GM19328 (cell line): ENCODE results near the gene LMF1.

Source experiments
- ATAC-seq: cut with Tn5 transposase; IDR thresholded peaks from one replicate; pipeline ENCODE4 v1.9.1; 2021; ENCODE audit warnings: mild to moderate bottlenecking, moderate library complexity; ENCODE audit not compliant: unreplicated experiment

The LMF1 gene

GRCh38 chr16:986411-986810 lies 15.6 kb upstream of the LMF1 start:
- ATAC-seq: no peak

DNA sequence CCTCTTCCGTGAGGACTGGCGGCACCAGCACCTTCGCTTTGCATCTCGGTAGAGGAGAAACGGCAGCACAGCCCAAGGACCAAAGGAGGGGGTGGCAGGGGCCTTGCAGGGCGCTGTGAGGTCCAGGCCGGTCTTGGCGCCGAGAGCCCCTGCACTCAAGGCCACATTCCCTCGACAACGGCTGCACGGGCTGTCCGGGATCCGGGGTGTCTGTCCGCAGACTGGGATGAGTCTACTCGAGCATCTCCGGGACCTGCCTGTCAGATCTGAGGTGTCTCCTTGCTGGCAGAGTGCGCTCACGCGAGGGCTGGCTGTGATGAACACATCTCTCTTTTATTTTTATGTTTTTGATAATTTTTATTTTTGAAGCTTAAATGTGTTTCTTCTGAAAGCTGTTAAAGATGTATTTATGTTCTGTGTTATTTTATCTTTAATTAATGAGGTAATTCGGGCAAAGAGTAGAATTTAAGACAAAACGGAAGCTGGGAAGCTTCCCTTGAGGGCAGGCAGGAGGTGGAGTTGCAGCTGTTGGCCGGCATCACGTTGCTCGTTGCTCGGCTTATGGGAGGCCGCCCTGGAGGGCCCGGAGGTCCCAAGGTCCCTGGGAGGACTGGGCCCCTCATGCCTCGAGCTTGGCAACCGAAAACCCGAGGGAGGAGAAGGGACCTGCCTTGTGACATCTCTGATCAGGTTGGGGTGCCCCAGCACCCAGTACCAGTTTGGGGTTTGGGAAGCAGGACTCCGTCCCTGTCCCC lies 15.0 kb upstream of the LMF1 start:
- no peak for ATAC-seq

DNA sequence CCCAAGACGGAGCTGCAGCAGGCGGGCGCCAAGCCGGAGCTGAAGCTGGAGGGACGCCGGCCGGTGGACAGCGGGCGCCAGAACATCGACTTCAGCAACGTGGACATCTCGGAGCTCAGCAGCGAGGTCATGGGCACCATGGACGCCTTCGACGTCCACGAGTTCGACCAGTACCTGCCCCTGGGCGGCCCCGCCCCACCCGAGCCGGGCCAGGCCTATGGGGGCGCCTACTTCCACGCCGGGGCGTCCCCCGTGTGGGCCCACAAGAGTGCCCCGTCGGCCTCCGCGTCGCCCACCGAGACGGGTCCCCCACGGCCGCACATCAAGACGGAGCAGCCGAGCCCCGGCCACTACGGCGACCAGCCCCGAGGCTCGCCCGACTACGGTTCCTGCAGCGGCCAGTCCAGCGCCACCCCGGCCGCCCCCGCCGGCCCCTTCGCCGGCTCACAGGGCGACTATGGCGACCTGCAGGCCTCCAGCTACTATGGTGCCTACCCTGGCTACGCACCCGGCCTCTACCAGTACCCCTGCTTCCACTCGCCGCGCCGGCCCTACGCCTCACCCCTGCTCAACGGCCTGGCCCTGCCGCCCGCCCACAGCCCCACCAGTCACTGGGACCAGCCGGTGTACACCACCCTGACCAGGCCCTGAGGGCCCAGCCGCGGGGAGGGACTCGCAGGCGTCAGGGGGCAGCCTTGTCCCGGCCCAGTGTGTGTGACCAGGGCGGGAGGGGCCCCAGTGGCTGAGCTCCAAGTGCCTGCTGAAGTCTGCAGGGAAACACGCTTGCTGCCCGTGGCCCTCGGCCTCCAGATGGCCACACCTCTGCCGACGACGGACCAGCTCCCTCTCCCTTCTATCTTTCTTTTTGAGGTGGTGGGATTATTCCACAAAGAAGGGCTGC lies 14.2 kb upstream of the LMF1 start:
- no peak for ATAC-seq

- no peak for ATAC-seq
Measured at GRCh38 chr16:984121-984694, 13.4 kb upstream of the LMF1 start.

GRCh38 chr16:983044-984030 lies 12.6 kb upstream of the LMF1 start:
- ATAC-seq: no peak

DNA sequence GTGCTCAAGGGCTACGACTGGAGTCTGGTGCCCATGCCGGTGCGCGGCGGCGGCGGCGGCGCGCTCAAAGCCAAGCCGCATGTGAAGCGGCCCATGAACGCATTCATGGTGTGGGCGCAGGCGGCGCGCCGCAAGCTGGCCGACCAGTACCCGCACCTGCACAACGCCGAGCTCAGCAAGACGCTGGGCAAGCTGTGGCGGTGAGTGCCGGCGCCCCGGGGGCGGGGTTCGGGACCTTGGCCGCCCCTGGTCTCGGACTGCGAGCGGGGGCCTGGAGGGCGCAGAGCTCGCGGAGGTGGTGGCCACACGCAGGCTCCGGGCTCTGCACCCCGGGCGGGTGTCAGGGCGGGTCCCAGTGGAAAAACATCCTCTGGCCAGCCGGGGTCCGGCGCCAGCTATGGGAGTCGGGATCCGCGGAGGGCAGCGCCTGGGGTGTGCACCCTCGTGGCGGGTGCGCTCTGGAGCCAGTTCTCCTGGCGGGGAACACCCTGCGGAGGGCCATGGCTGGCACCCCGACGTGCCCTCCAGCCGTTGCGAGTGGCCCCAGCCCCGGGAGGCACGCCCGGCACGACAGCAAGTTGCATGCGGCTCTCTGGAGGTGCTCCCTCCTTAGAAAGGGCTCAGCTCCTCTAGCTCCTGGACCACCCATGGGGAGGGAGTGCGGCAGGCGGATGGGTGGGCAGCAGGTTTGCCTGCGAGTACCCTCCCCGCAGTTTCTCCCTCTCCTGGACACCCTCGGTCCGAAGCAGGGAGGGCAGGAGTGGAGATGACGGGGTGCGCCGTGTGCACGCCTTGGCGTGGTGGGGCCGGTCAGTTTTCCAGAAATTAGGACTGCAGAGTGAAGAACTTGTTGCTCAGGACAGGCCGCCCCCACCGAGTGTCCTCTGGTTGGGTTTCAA lies 11.6 kb upstream of the LMF1 start:
- ATAC-seq: no peak

DNA sequence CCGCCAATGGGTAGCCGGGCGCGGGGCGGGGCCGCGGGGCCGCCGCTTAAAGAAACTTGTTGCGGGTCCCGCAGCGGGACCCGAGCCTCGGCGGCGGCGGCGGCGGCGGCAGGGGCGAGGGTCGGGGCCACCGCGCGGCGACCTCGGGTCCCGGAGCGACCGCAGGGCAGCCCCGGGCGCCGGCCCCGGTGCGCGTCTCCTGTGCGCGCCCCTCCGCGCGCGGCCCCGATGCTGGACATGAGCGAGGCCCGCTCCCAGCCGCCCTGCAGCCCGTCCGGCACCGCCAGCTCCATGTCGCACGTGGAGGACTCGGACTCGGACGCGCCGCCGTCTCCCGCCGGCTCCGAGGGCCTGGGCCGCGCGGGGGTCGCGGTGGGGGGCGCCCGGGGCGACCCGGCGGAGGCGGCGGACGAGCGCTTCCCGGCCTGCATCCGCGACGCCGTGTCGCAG lies 10.9 kb upstream of the LMF1 start, which contains the start of gene SOX8:
Gene SOX8, plus strand, starts transcription at position 76 of the 450 bp plus-strand sequence. Its CDS starts 153 bp downstream, at position 229.
- ATAC-seq: no peak

GRCh38 chr16:980595-980854 lies 9.7 kb upstream of the LMF1 start:
- no peak for ATAC-seq

DNA sequence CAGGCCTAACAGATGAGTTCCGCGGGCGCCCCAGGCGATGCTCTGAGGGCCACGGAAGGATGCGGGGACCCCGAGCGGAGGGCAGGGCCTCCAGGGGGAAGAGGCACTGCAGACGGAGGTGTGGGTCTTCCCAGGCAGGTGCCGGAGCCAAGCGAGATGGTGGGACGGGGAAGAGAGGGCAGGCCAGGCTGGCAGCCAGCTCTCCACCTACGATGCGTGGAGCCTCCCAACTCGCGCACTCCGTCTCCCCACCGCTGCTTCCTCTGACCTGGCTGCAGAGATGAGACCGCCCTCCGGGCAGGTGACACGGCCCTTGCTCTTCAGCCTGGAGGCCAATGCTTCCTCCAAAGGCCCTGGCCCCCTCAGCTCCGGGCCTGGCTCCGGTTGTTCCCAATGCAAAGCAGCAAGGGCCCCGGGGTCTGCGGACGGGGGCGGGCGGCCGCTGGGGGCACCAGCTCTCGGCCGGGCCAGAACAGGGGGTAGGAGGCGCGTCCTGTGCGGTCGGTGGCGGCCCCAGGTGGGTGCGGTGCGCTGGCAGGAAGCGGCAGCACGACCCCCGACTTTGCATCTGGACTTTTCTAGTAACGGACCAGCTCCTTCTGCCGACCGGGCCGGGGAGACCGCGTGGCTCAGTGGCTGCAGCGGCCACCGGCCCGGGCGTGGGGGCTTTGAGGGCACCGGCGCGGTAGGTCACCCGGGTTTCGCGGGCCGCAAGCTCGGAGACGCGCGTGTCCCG lies 9.2 kb upstream of the LMF1 start:
- no peak for ATAC-seq

DNA sequence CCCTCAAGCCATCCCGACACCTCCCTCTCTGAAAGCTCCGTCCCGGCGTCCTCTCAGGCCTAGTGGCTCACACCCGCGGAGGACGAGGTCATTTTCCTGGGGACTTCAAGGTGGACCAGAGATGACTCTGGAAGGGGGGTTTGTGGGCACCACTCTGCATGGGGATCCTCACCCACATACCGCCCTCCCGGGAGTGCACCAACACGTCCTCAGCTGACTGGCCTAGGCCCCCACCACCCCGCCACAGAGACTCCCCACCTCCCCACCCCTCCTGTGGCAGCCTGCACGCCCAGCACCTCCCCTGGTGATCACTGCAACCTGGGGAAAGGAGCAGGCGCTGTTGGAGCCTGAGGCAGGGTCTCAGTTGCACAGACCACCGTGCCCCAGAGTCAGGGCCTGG lies 8.4 kb upstream of the LMF1 start:
- no peak for ATAC-seq

GRCh38 chr16:978403-978802 lies 7.6 kb upstream of the LMF1 start:
- ATAC-seq: no peak

- ATAC-seq: no peak
Measured at GRCh38 chr16:977896-978295, 7.1 kb upstream of the LMF1 start.

DNA sequence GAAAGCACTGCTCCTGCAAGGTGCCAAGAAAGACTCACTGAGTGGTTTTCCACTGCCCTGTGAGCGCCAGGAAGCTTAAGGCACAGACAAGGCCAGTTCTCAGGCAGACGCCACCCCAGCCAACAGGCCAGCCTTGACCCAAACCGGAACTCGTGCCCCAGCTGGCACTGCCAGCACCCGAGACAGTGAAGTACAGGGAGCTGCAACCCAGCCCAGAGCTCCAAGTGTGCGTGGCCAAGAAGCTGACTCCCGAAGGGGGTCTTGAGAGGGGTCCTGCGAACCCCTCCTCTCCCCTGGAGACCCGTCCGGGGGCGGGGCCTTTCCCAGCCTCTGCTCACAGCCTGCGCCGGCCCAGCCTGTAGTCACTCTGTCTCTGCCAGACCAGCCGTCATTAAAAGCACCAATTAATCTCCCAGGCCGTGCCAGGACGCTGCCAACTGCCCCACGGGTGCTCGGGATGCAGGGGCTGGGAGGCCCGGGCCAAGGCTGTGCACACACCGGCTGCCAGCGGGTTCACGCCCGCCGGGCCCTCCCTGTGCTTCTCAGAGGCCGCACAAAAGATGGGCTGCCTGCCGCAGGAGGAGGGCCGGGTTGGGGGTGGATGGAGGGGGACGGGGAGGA lies 6.4 kb upstream of the LMF1 start:
- ATAC-seq: no peak

GRCh38 chr16:976389-976931 lies 5.7 kb upstream of the LMF1 start:
- ATAC-seq: no peak

DNA sequence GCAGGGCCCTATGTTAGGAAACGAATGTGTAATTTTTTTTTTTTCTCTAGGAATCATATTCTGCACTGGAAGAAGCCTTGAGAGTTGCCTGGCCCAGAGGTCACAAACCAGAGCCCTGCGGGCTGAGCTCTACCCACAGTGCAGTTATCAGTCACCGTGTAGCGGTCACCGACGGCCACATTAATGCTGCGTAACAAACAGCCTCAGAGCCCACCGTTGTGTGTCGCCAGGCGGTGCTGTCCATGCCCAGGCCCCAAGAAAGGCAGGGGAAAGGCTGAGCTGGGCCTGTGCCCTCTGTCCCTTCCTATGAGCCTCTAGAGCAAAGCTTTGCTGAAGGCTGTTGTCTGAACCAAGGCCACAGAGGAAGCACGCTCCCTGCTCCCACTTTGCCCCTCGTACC lies 4.5 kb upstream of the LMF1 start:
- ATAC-seq: no peak

DNA sequence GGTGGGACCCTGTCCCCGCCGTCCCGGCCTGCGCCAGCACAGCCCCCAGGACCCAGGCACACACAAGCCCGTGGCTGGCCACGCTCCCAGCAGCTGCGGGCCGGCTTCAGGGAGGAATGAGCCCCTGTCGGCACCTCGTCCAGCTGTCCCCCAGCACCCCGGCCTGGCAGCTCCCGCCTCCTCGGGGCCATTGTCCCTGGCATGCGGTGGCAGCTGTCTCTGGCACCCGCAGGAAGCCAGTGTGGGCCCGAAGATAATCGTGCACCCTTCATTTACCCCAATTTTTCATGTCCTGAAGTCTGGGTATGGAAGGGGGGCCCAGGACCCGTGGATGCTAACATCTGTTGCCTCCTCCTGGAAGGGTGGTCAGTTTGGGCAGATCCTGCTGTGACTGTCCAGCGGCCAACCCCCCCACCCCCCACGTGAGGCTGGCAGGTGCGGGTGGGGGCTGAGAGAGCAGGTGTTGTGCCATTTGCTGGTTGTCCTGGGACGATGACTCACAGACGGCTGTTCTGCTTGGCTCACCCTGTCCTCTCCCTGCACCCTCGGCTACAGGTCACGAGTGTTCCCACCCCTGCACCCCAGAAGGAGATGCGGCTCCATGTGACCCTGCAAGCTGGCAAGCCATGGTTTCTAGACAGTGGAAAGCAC lies 4.0 kb upstream of the LMF1 start:
- ATAC-seq: no peak

DNA sequence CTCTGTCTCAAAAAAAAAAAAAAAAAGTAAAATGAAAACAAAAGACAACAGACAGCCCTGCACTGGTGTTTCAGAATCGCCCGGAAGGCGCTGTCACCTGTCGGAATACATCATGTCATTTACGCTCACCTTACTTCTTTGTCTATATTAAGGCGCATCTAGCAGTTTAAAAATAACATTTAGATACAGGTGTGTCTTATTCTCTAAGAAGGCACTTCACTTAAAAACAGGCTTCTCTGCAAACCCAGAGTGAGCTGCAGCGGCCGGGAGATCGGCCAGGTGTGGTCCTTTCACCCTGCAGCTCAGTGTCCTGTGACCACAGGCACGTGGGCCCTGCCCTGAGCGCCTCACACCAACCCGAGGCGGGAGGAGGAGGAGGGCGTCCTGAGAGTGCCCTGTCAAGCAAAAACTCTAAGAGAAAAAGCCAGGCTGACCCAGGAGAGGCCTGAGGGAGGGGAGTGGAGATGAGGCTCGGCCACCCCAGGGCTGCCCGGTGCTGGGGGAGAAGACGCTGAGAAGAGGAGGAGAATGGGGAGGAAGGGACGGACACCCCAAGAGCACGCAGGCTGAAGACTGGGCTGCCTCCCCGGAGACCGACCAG lies 3.3 kb upstream of the LMF1 start:
- no peak for ATAC-seq
